GM21360 (cell line): Measurements from ENCODE around the gene IFIT1B.
A peak's percentile ranks its signal among the peaks of the same experiment; 100 is the strongest.
"Not testable (repeated sequence)": the region's sequence is repeated elsewhere in the genome, so short reads cannot be mapped to it uniquely, and the experiment has no call there.

Source experiments
- ATAC-seq: cut with Tn5 transposase; IDR thresholded peaks from one replicate; pipeline ENCODE4 v1.9.1; 2021; ENCODE audit warnings: mild to moderate bottlenecking, moderate library complexity; ENCODE audit not compliant: unreplicated experiment

The IFIT1B gene

GRCh38 chr10:89407792-89408191 is 29.9 kb downstream of the IFIT1B start:
- not testable (repeated sequence) for ATAC-seq

- ATAC-seq = not testable (repeated sequence)
Observed at GRCh38 chr10:89409282-89409681, 31.4 kb downstream of the IFIT1B start.

GRCh38 chr10:89410551-89410950 is 32.7 kb downstream of the IFIT1B start:
- not testable (repeated sequence) for ATAC-seq

GRCh38 chr10:89411135-89411534 is 33.3 kb downstream of the IFIT1B start:
- ATAC-seq = not testable (repeated sequence)

GRCh38 chr10:89412276-89412675 is 34.4 kb downstream of the IFIT1B start:
- ATAC-seq = not testable (repeated sequence)

GRCh38 chr10:89413398-89413912 is 35.6 kb downstream of the IFIT1B start:
- ATAC-seq = no peak

GRCh38 chr10:89414146-89414878 is 36.5 kb downstream of the IFIT1B start, which contains the start of gene IFIT5:
TSS of gene IFIT5 (plus strand) at chr10:89414568. CDS start at chr10:89414799, 231 bp downstream.
- peak; percentile 75 for ATAC-seq

- ATAC-seq = peak; percentile 30
Observed at GRCh38 chr10:89414879-89415821, 37.3 kb downstream of the IFIT1B start.

- no peak for ATAC-seq
Observed at GRCh38 chr10:89416465-89416864, 38.6 kb downstream of the IFIT1B start.

GRCh38 chr10:89419548-89419947 is 41.7 kb downstream of the IFIT1B start:
- ATAC-seq = no peak

GRCh38 chr10:89421018-89421476 is 43.2 kb downstream of the IFIT1B start:
- no peak for ATAC-seq

GRCh38 chr10:89425000-89425399 is 47.1 kb downstream of the IFIT1B start:
- ATAC-seq = no peak

GRCh38 chr10:89426230-89426868 is 48.5 kb downstream of the IFIT1B start:
- ATAC-seq = no peak

- ATAC-seq = no peak
Observed at GRCh38 chr10:89427629-89428028, 49.8 kb downstream of the IFIT1B start.

- no peak for ATAC-seq
Observed at GRCh38 chr10:89428877-89429276, 51.0 kb downstream of the IFIT1B start.

GRCh38 chr10:89431977-89432376 is 54.1 kb downstream of the IFIT1B start:
- ATAC-seq = no peak
